HG02840 (cell line): ENCODE measurements around the gene CCDC137.

Source experiments
- ATAC-seq: cut with Tn5 transposase; IDR thresholded peaks from one replicate; pipeline ENCODE4 v1.9.1; 2021; ENCODE audit warnings: mild to moderate bottlenecking, moderate library complexity, moderate number of reproducible peaks; ENCODE audit not compliant: unreplicated experiment, low FRiP score

Gene CCDC137

DNA sequence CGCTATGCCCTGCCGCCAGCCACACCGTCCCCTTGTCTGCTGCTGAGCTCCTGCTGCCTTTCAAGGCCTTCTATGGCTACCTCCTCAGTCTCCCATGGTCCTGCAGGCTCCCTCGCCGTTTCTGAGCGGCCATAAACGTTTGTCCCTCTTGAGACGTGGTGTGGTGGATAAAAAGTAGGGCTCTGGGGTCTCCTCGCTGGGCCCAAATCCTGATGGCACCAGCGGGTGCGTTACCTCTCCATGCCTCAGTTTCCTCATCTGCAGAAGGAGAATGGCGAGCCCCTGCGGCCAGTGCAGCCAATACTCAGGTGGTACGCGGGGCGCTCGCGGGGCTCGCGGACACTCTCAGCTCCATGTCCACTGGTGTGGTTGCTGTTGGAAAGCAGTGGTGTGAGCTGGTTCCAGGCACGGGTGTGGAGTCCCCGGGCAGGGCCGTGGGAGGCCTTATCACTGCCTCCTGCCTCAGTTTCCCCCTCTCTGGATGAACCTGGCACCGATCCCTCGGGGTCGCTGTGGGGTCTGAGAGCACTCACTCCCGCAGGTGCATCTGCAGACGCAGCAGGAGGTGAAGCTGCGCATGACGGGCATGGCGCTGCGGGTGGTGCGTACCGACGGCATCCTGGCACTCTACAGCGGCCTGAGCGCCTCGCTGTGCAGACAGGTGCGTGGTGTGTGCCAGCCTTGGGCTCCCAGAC is 48.0 kb downstream of the CCDC137 start:
- ATAC-seq = no peak

- ATAC-seq = no peak
These were observed 48.8 kb downstream of the CCDC137 start for GRCh38 chr17:81715107-81715871.

GRCh38 chr17:81715872-81716673 is 49.5 kb downstream of the CCDC137 start:
- ATAC-seq = no peak

DNA sequence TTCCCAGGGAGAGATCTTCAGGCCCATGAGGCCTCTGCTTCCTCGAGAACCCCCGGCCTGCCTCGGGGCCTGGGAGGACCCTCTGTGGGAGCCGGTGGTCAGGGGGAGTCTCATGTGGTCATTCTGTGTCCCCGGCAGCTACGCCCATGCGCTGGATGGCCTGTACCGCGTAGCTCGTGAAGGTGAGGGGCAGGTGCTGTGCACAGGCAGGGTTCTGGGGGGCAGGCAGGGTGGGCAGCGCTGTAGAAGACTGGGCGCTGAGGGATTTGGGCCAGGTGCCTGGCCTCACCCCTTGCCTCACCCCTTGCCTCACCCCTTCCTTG is 50.1 kb downstream of the CCDC137 start:
- ATAC-seq = no peak

DNA sequence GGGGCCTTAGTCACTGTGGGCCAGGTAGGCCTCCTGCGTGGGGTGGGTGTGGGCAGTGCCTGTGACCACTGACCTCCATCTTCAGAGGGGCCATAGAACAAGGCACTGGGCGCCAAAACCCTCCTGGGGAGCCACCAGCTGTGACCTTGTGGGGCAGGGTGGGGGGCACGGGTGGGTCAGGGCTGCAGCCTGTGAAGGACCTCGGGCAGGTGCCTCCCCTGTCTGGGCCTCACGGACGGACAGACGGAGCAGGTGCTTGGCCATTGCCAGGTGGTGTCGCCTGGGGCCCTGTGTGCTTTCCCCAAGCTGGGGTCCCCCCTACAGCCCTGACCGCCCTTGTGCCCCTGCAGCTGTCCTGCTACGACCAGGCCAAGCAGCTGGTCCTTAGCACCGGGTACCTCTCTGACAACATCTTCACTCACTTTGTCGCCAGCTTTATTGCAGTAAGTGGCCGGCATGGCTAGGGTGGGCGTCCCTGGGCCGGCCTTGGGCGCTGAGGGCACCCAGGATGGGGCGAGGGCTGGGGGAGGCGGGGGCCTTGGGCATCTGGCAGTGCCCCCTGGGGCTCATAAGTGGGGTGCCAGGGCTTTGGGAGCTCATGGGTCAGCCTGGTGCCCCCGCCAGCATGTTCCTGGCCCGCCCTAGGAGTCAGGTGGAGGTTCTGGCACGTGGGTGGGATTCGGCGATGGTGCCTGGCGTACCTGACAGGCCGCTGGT is 50.7 kb downstream of the CCDC137 start:
- no peak for ATAC-seq

GRCh38 chr17:81717766-81718089 is 51.2 kb downstream of the CCDC137 start:
- ATAC-seq = no peak

- no peak for ATAC-seq
These were observed 53.1 kb downstream of the CCDC137 start for GRCh38 chr17:81719410-81720266.

DNA sequence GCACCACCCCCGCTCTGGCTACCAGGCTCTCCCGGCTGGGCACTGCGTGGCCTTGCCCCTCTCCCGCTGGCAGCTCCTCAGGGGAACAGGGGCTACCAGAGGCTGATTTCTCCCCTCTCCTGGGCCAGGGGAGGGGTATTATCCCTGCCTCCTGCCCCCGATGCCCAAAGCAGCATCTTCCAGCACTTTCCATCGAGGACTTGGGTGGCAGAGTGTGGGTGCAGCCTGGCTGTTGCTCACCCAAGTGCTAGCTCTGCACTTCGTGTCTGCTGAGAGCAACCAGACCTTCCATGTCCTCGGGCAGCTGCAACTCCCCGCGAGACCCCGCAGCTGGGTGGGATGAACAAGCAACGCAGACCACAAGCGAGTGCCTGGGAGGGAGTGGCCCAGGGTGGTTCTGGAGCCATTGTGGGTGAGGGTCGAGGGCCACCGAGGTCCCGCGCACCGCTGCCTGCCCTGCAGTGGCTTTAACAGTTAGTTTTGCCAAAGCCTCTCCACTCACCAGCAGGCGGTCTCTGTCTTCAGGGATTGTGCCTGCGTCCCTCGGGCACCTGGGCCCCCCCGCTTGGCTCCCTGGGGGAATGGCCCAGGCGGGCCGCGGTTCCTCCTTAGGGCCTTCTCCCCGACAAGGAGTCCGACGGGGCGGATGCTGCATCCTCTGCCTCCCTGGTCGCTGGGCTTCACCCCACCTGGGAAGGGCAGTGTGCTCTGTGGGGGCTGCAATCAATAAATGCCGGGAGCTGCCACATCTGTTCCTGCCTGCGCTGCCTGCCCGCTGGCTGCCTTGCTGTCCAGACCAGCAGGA is 53.9 kb downstream of the CCDC137 start:
- no peak for ATAC-seq

- no peak for ATAC-seq
These were observed 55.9 kb downstream of the CCDC137 start for GRCh38 chr17:81722184-81723120.
